ENCODE results near the gene PNPLA2.

- TF ChIP-seq CTCF (conservative IDR thresholded peaks at IDR 0.05 in 1 of 2, IDR thresholded peaks at IDR 0.05 in 1 of 2; ENCODE audit: low read depth in 1 of 2, low read length in 2 of 2) = no peak
- no peak for TF ChIP-seq EZH2 (IDR thresholded peaks at IDR 0.05; ENCODE audit: low read length, missing control alignments)
Observed at GRCh38 chr11:831118-831864, 12.6 kb downstream of the PNPLA2 start.
